ENCODE results near the gene MUC13.

- TF ChIP-seq CTCF (IDR thresholded peaks at IDR 0.05) = no peak
- no peak for TF ChIP-seq POLR2A (IDR thresholded peaks at IDR 0.05)
Observed at GRCh38 chr3:124915254-124915653, 19.3 kb downstream of the MUC13 start.

Data from esophagus squamous epithelium (tissue), 4 donors.